Spleen (tissue), 11 donors: ENCODE measurements around the gene TMEM128. TPM values are rescaled to one million over a fixed set of nuclear protein-coding genes. Genes with fewer than 3 reads are reported as not detected.
"Not testable (repeated sequence)": the region's sequence is repeated elsewhere in the genome, so short reads cannot be mapped to it uniquely, and the experiment has no call there.

ENCODE experiments used
- DNase-seq: peaks from one replicate; pipeline ENCODE4 v3.0.0-alpha.2; 2020
- H3K27ac ChIP-seq, 8 donors: fragments of 200-600 bp; sonication (generic) in 7 of 8; 1 replicate in 4 of 8; 2 replicates in 4 of 8; pipeline versions ENCODE4 v1.5.0 to v1.8.0; 2016 to 2021; ENCODE audit warnings: inconsistent platforms in 4 of 8, mild to moderate bottlenecking in 4 of 8, moderate library complexity in 1 of 8
- H3K27me3 ChIP-seq, 7 donors: fragments of 200-600 bp; sonication (generic) in 6 of 7; replicated peaks in 1 of 7; 1 replicate in 4 of 7; 2 replicates in 3 of 7; pipeline versions ENCODE4 v1.5.0 to v1.8.0; 2016 to 2021; ENCODE audit warnings: inconsistent platforms in 3 of 7, mild to moderate bottlenecking in 1 of 7
- H3K36me3 ChIP-seq, 6 donors: fragments of 200-600 bp; sonication (generic) in 5 of 6; 1 replicate in 4 of 6; 2 replicates in 2 of 6; pipeline versions ENCODE4 v1.5.0 to v1.8.0; 2016 to 2021; ENCODE audit warnings: inconsistent platforms in 2 of 6
- H3K4me1 ChIP-seq, 6 donors: fragments of 200-600 bp; sonication (generic) in 5 of 6; 1 replicate in 3 of 6; 2 replicates in 3 of 6; pipeline versions ENCODE4 v1.5.0 to v1.8.0; 2016 to 2021; ENCODE audit warnings: inconsistent platforms in 3 of 6
- H3K4me3 ChIP-seq, 8 donors: fragments of 200-600 bp; sonication (generic) in 7 of 8; 1 replicate in 4 of 8; 2 replicates in 4 of 8; pipeline versions ENCODE4 v1.5.0 to v1.8.0; 2016 to 2021; ENCODE audit warnings: inconsistent platforms in 4 of 8, mild to moderate bottlenecking in 4 of 8, moderate library complexity in 2 of 8
- H3K9me3 ChIP-seq, 8 donors: fragments of 200-600 bp; sonication (generic) in 7 of 8; 1 replicate in 4 of 8; 2 replicates in 4 of 8; pipeline versions ENCODE4 v1.5.0 to v1.8.0; 2016 to 2021; ENCODE audit warnings: inconsistent platforms in 4 of 8
- CTCF ChIP-seq, 11 experiments: fragments of 200-600 bp in 7 of 11; fragments of 450-650 bp in 4 of 11; sonication (generic) in 4 of 11; IDR thresholded peaks in 8 of 11; conservative IDR thresholded peaks in 3 of 11; 1 replicate in 7 of 11; 2 replicates in 4 of 11; pipeline versions ENCODE4 v1.4.0 to v1.8.0; 2016 to 2021; ENCODE audit warnings: antibody characterized with exemption in 11 of 11, inconsistent platforms in 4 of 11, mild to moderate bottlenecking in 1 of 11
- POLR2A ChIP-seq, 3 donors: fragments of 450-650 bp; IDR thresholded peaks; one replicate each; pipeline ENCODE4 v1.5.1; 2017; ENCODE audit warnings: antibody characterized with exemption in 3 of 3, mild to moderate bottlenecking in 1 of 3
- POLR2AphosphoS5 ChIP-seq, 3 donors: sonication (generic); formaldehyde crosslinking; IDR thresholded peaks; one replicate each; pipeline ENCODE4 v1.5.1; 2017; ENCODE audit warnings: antibody characterized with exemption in 3 of 3
- WGBS, 5 donors: extraction: QIAGEN DNeasy Blood & Tissue Kit in 3 of 5; methylation state at CpG; one replicate each; pipeline versions ENCODE4 v1.1.5 to v1.1.7; 2013 to 2018; 5-methylcytosine and 5-hydroxymethylcytosine counted together
- intact Hi-C: fragments of 100-400 bp; cut with DNase I; formaldehyde crosslinking; loops from one replicate; pipeline ENCODE4 v1.15.0; 2023; ENCODE audit warnings: low total_unique reads
- polyA plus RNA-seq, 3 donors: library from polyadenylated mRNA; stranded (reverse); fragments of 200-250 nt; gene quantifications; one replicate each; pipeline ENCODE4 v1.2.1, GENCODE V29; 2013
- total RNA-seq, 7 donors: library from RNA; depleted of rRNA in 3 of 7; stranded (reverse); fragments of >200 nt in 3 of 7; fragmentation: NEBNext Ultra II Directional in 4 of 7; extraction: Animal tissue kit (Norgen Biotek cat#: 25700) in 4 of 7; gene quantifications; one replicate each; pipeline versions ENCODE4 v1.1.0 to v1.2.1, GENCODE V29; 2016 to 2021
- donor health status: healthy with polysubstance abuse.
- donor health status: DM: no; HTN: no; CAD: no; lungs with moderate emphysema.
- donor health status: DM: no; HTN: no; CAD: no.
- donor health status: Bipolar disorder and iron deficiency.
- donor health status: healthy.
- donor health status: DM: no; HTN: no; CAD: no.
- donor health status: DM: yes; HTN: yes; CAD: no.

Gene TMEM128
- total and polyA plus RNA-seq, 10 donors, result 16.3 to 25.6 (median 21.6) TPM

- Histone ChIP-seq H3K4me1 (peaks cover 0 to 27% (median 0%) of the 10 kb centered on the region in 6 donors), H3K36me3 (peaks cover 2 to 70% (median 35%) of the 10 kb centered on the region in 6 donors), H3K27ac (peak overlapping the region in 7 of 8 donors; percentile 59 to 88 (median 75)), H3K9me3 (no peaks in the 10 kb centered on the region), H3K27me3 (no peaks in the 10 kb centered on the region), H3K4me3 (peak overlapping the region in 4 of 8 donors; percentile 1 to 52 (median 14))
- 86 to 94% (median 93%) methylated on average over 1 of the region's 1 CpG for WGBS, 5 donors
- TF ChIP-seq CTCF (IDR thresholded peaks at IDR 0.05 in 8 of 11, conservative IDR thresholded peaks at IDR 0.05 in 3 of 11) (no peak), POLR2AphosphoS5 (IDR thresholded peaks at IDR 0.05) (no peak), POLR2A (IDR thresholded peaks at IDR 0.05) (no peak)
- DNase-seq, result no peak
- intact Hi-C loops, result no loop called here
Observed at GRCh38 chr4:4268776-4269175, 20.8 kb upstream of the TMEM128 start.

GRCh38 chr4:4267981-4268380, 20.0 kb upstream of the TMEM128 start:
- H3K27ac ChIP-seq, result peak overlapping the region in 6 of 8 donors; percentile 1 to 88 (median 76)
- H3K9me3 ChIP-seq, result no peaks in the 10 kb centered on the region
- H3K36me3 ChIP-seq, result peaks cover 0 to 62% (median 27%) of the 10 kb centered on the region in 6 donors
- WGBS, 5 donors, result 79 to 91% (median 80%) methylated on average over 5 of the region's 5 CpGs
- intact Hi-C loops, result no loop called here
- no peaks in the 10 kb centered on the region for H3K27me3 ChIP-seq
- no peak for DNase-seq
- peaks cover 0 to 27% (median 0%) of the 10 kb centered on the region in 6 donors for H3K4me1 ChIP-seq
- H3K4me3 ChIP-seq, result no peak overlapping the region
- TF ChIP-seq POLR2A (IDR thresholded peaks at IDR 0.05) (no peak), CTCF (IDR thresholded peaks at IDR 0.05 in 8 of 11, conservative IDR thresholded peaks at IDR 0.05 in 3 of 11) (no peak), POLR2AphosphoS5 (IDR thresholded peaks at IDR 0.05) (no peak)

GRCh38 chr4:4260185-4260751, 12.2 kb upstream of the TMEM128 start:
- H3K27ac ChIP-seq, result no peak overlapping the region
- no peaks in the 10 kb centered on the region for H3K27me3 ChIP-seq
- H3K9me3 ChIP-seq, result no peaks in the 10 kb centered on the region
- TF ChIP-seq CTCF (IDR thresholded peaks at IDR 0.05 in 8 of 11, conservative IDR thresholded peaks at IDR 0.05 in 3 of 11), result peak in 10 of 11 experiments; percentile 24 to 73 (median 64)
- no peak for TF ChIP-seq POLR2AphosphoS5 (IDR thresholded peaks at IDR 0.05)
- no peak for TF ChIP-seq POLR2A (IDR thresholded peaks at IDR 0.05)
- no peaks in the 10 kb centered on the region for H3K36me3 ChIP-seq
- intact Hi-C loops, result no loop called here
- H3K4me1 ChIP-seq, result no peaks in the 10 kb centered on the region
- H3K4me3 ChIP-seq, result no peak overlapping the region
- no peak for DNase-seq
- 66 to 81% (median 73%) methylated on average over 6 of the region's 6 CpGs for WGBS, 5 donors

- intact Hi-C loops, result loop anchor here (5.0 kb wide), 1 partner anchor 78 kb away; no protein-coding TSS in a partner anchor
- WGBS, 5 donors, result 61 to 68% (median 64%) methylated on average over 9 of the region's 9 CpGs
- TF ChIP-seq CTCF (IDR thresholded peaks at IDR 0.05 in 8 of 11, conservative IDR thresholded peaks at IDR 0.05 in 3 of 11) (no peak), POLR2AphosphoS5 (IDR thresholded peaks at IDR 0.05) (no peak), POLR2A (IDR thresholded peaks at IDR 0.05) (no peak)
- no peak for DNase-seq
- Histone ChIP-seq H3K4me3 (no peak overlapping the region), H3K9me3 (no peaks in the 10 kb centered on the region), H3K27me3 (peaks cover 0 to 1% (median 0%) of the 10 kb centered on the region in 7 donors), H3K4me1 (no peaks in the 10 kb centered on the region), H3K36me3 (no peaks in the 10 kb centered on the region), H3K27ac (no peak overlapping the region)
Observed at GRCh38 chr4:4259484-4260100, 11.6 kb upstream of the TMEM128 start.

GRCh38 chr4:4257705-4258104, 9.7 kb upstream of the TMEM128 start:
- H3K36me3 ChIP-seq, H3K4me3 ChIP-seq, H3K9me3 ChIP-seq, H3K27ac ChIP-seq, DNase-seq, H3K4me1 ChIP-seq: not testable (repeated sequence)
- intact Hi-C loops, result loop anchor here (5.0 kb wide), 1 partner anchor 80 kb away; no protein-coding TSS in a partner anchor
- 65 to 94% (median 82%) methylated on average over 3 of the region's 3 CpGs for WGBS, 5 donors
- H3K27me3 ChIP-seq, result peaks cover 0 to 13% (median 0%) of the 10 kb centered on the region in 7 donors
